ENCODE data around the gene TRIM66. TPM values are rescaled to one million over a fixed set of nuclear protein-coding genes. Genes with fewer than 3 reads are reported as not detected.

TRIM66 gene
- total and polyA plus RNA-seq, 2 of the 8 experiments (the other 6 are each of a cell fraction or from before 2014, with no cell fraction given), result 3.1 to 3.5 TPM

GRCh38 chr11:8709002-8709672 is 26.7 kb upstream of the TRIM66 start (continued):
- TF ChIP-seq SP1 (IDR thresholded peaks at IDR 0.05; ENCODE audit: low read depth, low read length) (peak; percentile 47; the same call in 1 of the 2 replicates), CTCF (IDR thresholded peaks at IDR 0.05; ENCODE audit: control extremely low read depth in 1 of 3, insufficient read depth in 1 of 3, low read depth in 1 of 3, low read length in 3 of 3) (no peak)
